HCT116 (cell line): ENCODE measurements around the gene RTN4RL2. TPM values are rescaled to one million over a fixed set of nuclear protein-coding genes. Genes with fewer than 3 reads are reported as not detected.

ENCODE experiments used
- ATAC-seq: fragments of 200-7000 bp; cut with Tn5 transposase; 2 replicates; pipeline ENCODE4 v1.9.1; 2020; ENCODE audit warnings: mild to moderate bottlenecking, moderate library complexity
- BruUV-seq: library from RNA; stranded (reverse); fragments of 400-500 nt; replicated peaks from 2 replicates; lab custom pipeline; 2021; lab: Mats Ljungman, UMichigan
- CTCF ChIA-PET: fragments of 300-600 bp; sonication (Branson Sonifier 250); formaldehyde crosslinking; loops from one replicate; lab custom pipeline; 2021; ENCODE audit warnings: antibody characterized with exemption; lab: Charles Lee
- POLR2A ChIA-PET: fragments of 300-600, 350-600 bp; sonication (Branson Sonifier 250); formaldehyde crosslinking; loops from one replicate; lab custom pipeline; 2021; ENCODE audit warnings: antibody characterized with exemption; lab: Charles Lee
- RAD21 ChIA-PET, 2 experiments: fragments of 300-600 bp; sonication (Branson Sonifier 250); formaldehyde crosslinking; loops; one replicate each; lab custom pipeline; 2023; ENCODE audit warnings: low total read pairs in 2 of 2; ENCODE audit not compliant: uncharacterized antibody in 2 of 2, unreplicated experiment in 2 of 2, low non-redundant PET in 1 of 2; lab: Charles Lee
- DNase-seq: peaks from one replicate; pipeline ENCODE4 v3.0.0-alpha.2; 2010; ENCODE audit warnings: low read depth, low spot score
- H2AFZ ChIP-seq: fragments of 200-600 bp; shearing (Covaris generic), sonication (generic); 2 replicates; pipeline ENCODE4 v1.6.1; 2017; ENCODE audit warnings: low read depth, mixed run types, mixed read lengths, antibody characterized with exemption, low read length; ENCODE audit not compliant: poor library complexity, severe bottlenecking
- H3K27ac ChIP-seq: 2 replicates; pipeline ENCODE4 v1.5.1; 2012; ENCODE audit warnings: low read depth, low read length
- H3K27me3 ChIP-seq: fragments of 200-600 bp; sonication (generic); 2 replicates; pipeline ENCODE4 v1.6.1; 2016; ENCODE audit warnings: mixed run types, low read length, mixed read lengths; ENCODE audit not compliant: insufficient read depth
- H3K36me3 ChIP-seq, 2 experiments: fragments of 200-500 bp in 1 of 2; fragments of 200-600 bp in 1 of 2; sonication (Bioruptor generic) in 1 of 2; sonication (generic) in 1 of 2; 2 replicates each; pipeline versions ENCODE4 v1.5.1 to v1.6.1; 2014 to 2016; ENCODE audit warnings: low read length in 2 of 2, inconsistent platforms in 1 of 2, mixed read lengths in 1 of 2, mixed run types in 1 of 2; ENCODE audit not compliant: insufficient read depth in 2 of 2, control insufficient read depth in 1 of 2
- H3K4me1 ChIP-seq, 2 experiments: fragments of 200-600 bp in 1 of 2; sonication (generic) in 1 of 2; 2 replicates each; pipeline versions ENCODE4 v1.5.1 to v1.6.1; 2012 to 2017; ENCODE audit warnings: low read length in 2 of 2, inconsistent platforms in 1 of 2, mild to moderate bottlenecking in 1 of 2, mixed read lengths in 1 of 2, mixed run types in 1 of 2, moderate library complexity in 1 of 2; ENCODE audit not compliant: insufficient read depth in 2 of 2, control insufficient read depth in 1 of 2
- H3K4me2 ChIP-seq: fragments of 200-600 bp; sonication (generic); 2 replicates; pipeline ENCODE4 v1.6.1; 2017; ENCODE audit warnings: mixed run types, low read length, mixed read lengths
- H3K4me3 ChIP-seq, 2 experiments: fragments of 200-600 bp in 1 of 2; sonication (generic) in 1 of 2; replicated peaks in 1 of 2; 2 replicates each; pipeline ENCODE4 v1.5.1; 2011 to 2016; ENCODE audit warnings: low read length in 2 of 2, control low read depth in 1 of 2, low read depth in 1 of 2, mild to moderate bottlenecking in 1 of 2, mixed read lengths in 1 of 2, mixed run types in 1 of 2
- H3K79me2 ChIP-seq: fragments of 200-600 bp; sonication (generic); 2 replicates; pipeline ENCODE4 v1.6.1; 2017; ENCODE audit warnings: mild to moderate bottlenecking, mixed run types, low read length, moderate library complexity, mixed read lengths; ENCODE audit not compliant: insufficient read depth
- H3K9ac ChIP-seq: fragments of 200-600 bp; sonication (generic); 2 replicates; pipeline ENCODE4 v1.6.1; 2016; ENCODE audit warnings: low read length, mixed read lengths
- H3K9me2 ChIP-seq: fragments of 200-600 bp; sonication (generic), shearing (Covaris generic); 2 replicates; pipeline ENCODE4 v1.6.1; 2017; ENCODE audit warnings: mixed run types, mild to moderate bottlenecking, moderate library complexity; ENCODE audit not compliant: insufficient read depth
- H3K9me3 ChIP-seq, 2 experiments: fragments of 200-500 bp in 1 of 2; fragments of 200-600 bp in 1 of 2; sonication (Bioruptor generic) in 1 of 2; sonication (generic) in 1 of 2; 2 replicates each; pipeline ENCODE4 v1.6.1; 2014 to 2017; ENCODE audit warnings: low read length in 2 of 2, mixed read lengths in 2 of 2, inconsistent platforms in 1 of 2, low read depth in 1 of 2, mild to moderate bottlenecking in 1 of 2, mixed run types in 1 of 2, moderate library complexity in 1 of 2; ENCODE audit not compliant: control insufficient read depth in 1 of 2, insufficient read depth in 1 of 2
- H4K20me1 ChIP-seq: fragments of 200-600 bp; sonication (generic), shearing (Covaris generic); 2 replicates; pipeline ENCODE4 v1.6.1; 2017; ENCODE audit warnings: mixed run types, mild to moderate bottlenecking, moderate library complexity; ENCODE audit not compliant: insufficient read depth
- EZH2 ChIP-seq: fragments of 200-600 bp; sonication (generic); IDR thresholded peaks from 2 replicates; pipeline ENCODE4 v1.6.1; 2017; ENCODE audit warnings: antibody characterized with exemption, mixed run types
- ZBTB33 ChIP-seq: IDR thresholded peaks from 2 replicates; pipeline ENCODE4 v1.6.1; 2011; ENCODE audit warnings: mild to moderate bottlenecking, low read length, moderate library complexity; ENCODE audit not compliant: insufficient replicate concordance; ENCODE audit errors: extremely low read depth
- intact Hi-C: fragments of 100-400 bp; cut with micrococcal nuclease; formaldehyde crosslinking; loops from 2 replicates; pipeline ENCODE4 v1.10.0; 2022
- total RNA-seq: library from RNA; stranded (reverse); gene quantifications from one replicate; pipeline ENCODE4 v1.2.1, GENCODE V29; 2021; ENCODE audit not compliant: unreplicated experiment
- TF ChIP-seq, protein P1 (sequence below), 3 experiments: fragments of 200-600 bp in 1 of 3; sonication (generic) in 1 of 3; IDR thresholded peaks in 2 of 3; conservative IDR thresholded peaks in 1 of 3; 2 replicates each; pipeline ENCODE4 v1.5.1; 2012 to 2017; ENCODE audit warnings: low read depth in 2 of 3, low read length in 2 of 3, antibody characterized with exemption in 1 of 3, borderline replicate concordance in 1 of 3, control low read depth in 1 of 3, mild to moderate bottlenecking in 1 of 3, mixed read lengths in 1 of 3, mixed run types in 1 of 3, moderate library complexity in 1 of 3; ENCODE audit not compliant: insufficient read depth in 1 of 3

The RTN4RL2 gene
- total RNA-seq, 1 experiment from 2014 or later = 24.0 TPM

DNA sequence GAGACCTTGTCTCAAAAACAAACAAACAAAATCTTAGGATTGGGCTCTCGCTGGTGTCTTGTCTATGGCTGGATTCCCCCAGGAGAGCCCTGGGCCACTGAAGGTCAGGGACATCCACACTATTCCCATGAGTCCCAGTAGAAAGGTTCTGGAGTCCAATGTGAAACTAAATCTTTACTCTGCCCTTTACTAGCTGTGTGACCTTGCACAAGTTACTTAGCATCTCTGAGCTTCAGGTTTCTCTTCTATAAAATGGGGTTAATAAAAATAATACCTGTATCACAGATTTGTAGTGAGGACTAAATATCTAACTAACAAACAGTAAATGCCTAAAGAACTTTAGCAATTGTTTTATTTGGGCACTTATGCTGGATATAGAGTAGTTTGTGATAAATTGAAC is 46.2 kb downstream of the RTN4RL2 start:
- Histone ChIP-seq H3K9ac (no peak overlapping the region), H3K36me3 (no peaks in the 10 kb centered on the region), H3K9me2 (no peaks in the 10 kb centered on the region), H3K4me1 (peaks cover 0 to 6% of the 10 kb centered on the region in 2 experiments; a peak in 1 of 4 replicates), H3K27ac (no peak overlapping the region), H2AFZ (no peak overlapping the region), H3K79me2 (no peaks in the 10 kb centered on the region), H3K4me2 (no peak overlapping the region), H3K9me3 (no peaks in the 10 kb centered on the region), H3K27me3 (no peaks in the 10 kb centered on the region), H3K4me3 (no peak overlapping the region), H4K20me1 (no peaks in the 10 kb centered on the region)
- RAD21 ChIA-PET = no interaction called here
- intact Hi-C loops = no loop called here
- CTCF ChIA-PET = interaction anchor here (4.7 kb wide), 1 partner anchor 14 kb away, joined by 25 read pairs; no protein-coding TSS in a partner anchor
- POLR2A ChIA-PET = no interaction called here
- TF ChIP-seq, protein P1, sequence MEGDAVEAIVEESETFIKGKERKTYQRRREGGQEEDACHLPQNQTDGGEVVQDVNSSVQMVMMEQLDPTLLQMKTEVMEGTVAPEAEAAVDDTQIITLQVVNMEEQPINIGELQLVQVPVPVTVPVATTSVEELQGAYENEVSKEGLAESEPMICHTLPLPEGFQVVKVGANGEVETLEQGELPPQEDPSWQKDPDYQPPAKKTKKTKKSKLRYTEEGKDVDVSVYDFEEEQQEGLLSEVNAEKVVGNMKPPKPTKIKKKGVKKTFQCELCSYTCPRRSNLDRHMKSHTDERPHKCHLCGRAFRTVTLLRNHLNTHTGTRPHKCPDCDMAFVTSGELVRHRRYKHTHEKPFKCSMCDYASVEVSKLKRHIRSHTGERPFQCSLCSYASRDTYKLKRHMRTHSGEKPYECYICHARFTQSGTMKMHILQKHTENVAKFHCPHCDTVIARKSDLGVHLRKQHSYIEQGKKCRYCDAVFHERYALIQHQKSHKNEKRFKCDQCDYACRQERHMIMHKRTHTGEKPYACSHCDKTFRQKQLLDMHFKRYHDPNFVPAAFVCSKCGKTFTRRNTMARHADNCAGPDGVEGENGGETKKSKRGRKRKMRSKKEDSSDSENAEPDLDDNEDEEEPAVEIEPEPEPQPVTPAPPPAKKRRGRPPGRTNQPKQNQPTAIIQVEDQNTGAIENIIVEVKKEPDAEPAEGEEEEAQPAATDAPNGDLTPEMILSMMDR (IDR thresholded peaks at IDR 0.05 in 2 of 3, conservative IDR thresholded peaks at IDR 0.05 in 1 of 3; ENCODE audit: borderline replicate concordance in 1 of 3, insufficient read depth in 1 of 3, low read depth in 2 of 3, low read length in 2 of 3) = no peak
- TF ChIP-seq ZBTB33 (no peak), EZH2 (no peak)
- no TSS peak for BruUV-seq
- ATAC-seq (no peak), DNase-seq (no peak)
